Activated CD4-positive, alpha-beta T cell treated with anti-CD3 and anti-CD28 coated beads, Interleukin-2, Interleukin-6, amounts not matched to agents 100 ng/mL and 50 ng/mL, durations not matched to agents 16 hours and 8 hours (primary cell): ENCODE results near the gene NID1.
"Not testable (repeated sequence)": the region's sequence is repeated elsewhere in the genome, so short reads cannot be mapped to it uniquely, and the experiment has no call there.

Experiments
- DNase-seq: peaks from one replicate; pipeline ENCODE4 v3.0.0-alpha.2; 2020

Gene NID1

DNA sequence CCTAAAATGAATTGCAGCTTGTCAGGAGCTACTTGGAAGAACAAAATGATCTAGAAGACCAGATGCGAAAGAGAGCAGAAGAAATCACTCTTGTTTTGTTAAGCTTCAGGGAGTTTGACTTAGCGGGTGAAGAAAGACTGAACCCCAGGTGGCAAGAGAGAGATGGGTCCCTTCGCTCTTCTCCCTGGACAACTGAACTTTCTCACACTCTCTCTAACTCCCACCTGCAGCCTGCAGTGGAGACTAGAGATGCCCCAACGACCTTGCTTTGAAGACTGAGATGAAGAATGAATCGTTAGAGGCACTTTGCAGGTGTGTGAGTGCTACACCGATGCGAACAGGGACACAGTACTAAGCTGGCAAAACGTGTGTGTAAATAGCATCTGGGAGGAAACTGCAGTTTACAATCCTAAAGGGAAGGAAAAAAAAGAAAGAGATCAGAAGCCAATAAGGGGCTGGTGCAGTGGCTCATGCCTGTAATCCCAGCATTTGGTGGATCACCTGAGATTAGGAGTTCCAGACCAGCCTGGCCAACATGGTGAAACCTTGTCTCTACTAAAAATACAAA is 133.6 kb downstream of the NID1 start:
- DNase-seq, result no peak

- no peak for DNase-seq
These were observed 134.3 kb downstream of the NID1 start for GRCh38 chr1:235930543-235930942.

- DNase-seq, result no peak
These were observed 135.7 kb downstream of the NID1 start for GRCh38 chr1:235929216-235929615.

DNA sequence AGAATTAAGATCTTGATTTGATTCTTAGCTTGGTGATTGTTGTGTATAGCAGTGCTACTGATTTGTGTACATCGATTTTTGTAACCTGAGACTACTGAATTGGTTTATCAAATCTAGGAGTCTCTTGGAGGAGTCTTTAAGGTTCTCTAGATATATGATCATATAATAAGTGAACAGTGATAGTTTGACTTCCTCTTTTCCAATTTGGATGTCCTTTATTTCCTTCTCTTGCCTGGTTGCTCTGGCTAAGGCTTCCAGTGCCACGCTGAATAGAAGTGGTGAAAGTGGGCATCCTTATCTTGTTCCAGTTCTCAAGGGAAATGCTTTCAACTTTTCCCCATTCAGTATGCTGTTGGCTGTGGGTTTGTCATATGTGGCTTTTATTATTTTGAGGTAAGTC is 136.7 kb downstream of the NID1 start:
- no peak for DNase-seq

GRCh38 chr1:235927551-235927950 is 137.3 kb downstream of the NID1 start:
- not testable (repeated sequence) for DNase-seq
